HEK293 (cell line): ENCODE results near the gene C2orf80.

Experiments
- SP3 ChIP-seq: fragments of 450-650 bp; formaldehyde crosslinking; IDR thresholded peaks from 2 replicates; pipeline ENCODE4 v1.5.1; 2016; ENCODE audit warnings: missing biosample characterization, missing genetic modification characterization
- ZBTB48 ChIP-seq: fragments of 450-650 bp; formaldehyde crosslinking; IDR thresholded peaks from 2 replicates; pipeline ENCODE4 v1.5.1; 2016; ENCODE audit warnings: missing biosample characterization, missing genetic modification characterization
- ZNF221 ChIP-seq: fragments of 450-650 bp; formaldehyde crosslinking; IDR thresholded peaks from 2 replicates; pipeline ENCODE4 v1.5.1; 2017; ENCODE audit warnings: missing biosample characterization, missing genetic modification characterization, borderline replicate concordance
- TF ChIP-seq, protein P1 (sequence below): fragments of 450-650 bp; formaldehyde crosslinking; IDR thresholded peaks from 2 replicates; pipeline ENCODE4 v1.5.1; 2017; ENCODE audit warnings: missing biosample characterization, missing genetic modification characterization
- TF ChIP-seq, protein P2 (sequence below): fragments of 450-650 bp; formaldehyde crosslinking; IDR thresholded peaks from 2 replicates; pipeline ENCODE4 v1.5.1; 2016; ENCODE audit warnings: missing biosample characterization, missing genetic modification characterization

DNA sequence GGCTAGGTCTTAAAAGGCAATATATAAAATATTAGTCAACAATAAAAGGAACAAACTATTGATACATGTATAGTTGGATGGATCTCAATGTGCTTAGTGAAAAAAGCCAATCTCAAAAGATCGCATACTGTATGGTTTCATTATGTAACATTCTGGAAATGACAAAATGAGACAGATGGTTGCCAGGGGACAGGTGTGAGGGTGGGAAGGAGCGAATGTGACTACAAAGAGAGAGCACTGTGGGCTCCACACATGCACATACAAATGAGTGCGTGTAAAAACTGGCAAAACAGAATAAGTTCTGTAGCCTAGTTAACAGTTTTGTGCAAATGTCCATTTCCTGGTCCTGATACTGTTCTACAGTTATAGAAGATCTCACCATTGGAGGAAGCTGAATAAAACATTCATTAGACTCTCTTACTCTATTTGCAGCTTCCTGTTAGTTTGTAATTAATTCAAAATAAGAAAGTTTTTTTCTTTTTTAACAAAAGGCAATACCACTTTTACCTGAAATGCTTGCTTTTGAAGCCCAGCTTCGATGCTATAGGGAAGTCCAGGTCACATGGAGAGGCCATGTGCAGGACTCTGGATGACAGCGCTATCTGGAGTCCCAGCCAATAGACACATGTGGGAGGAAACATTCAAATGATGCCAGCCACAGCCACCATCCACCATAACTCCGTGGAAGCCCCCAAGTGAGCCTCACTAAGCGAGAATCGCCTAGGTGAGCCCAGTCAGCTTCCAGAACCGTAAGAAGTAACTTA is 21.0 kb upstream of the C2orf80 start:
- TF ChIP-seq ZBTB48 (tag by site-specific recombination) (no peak), SP3 (tag by site-specific recombination) (no peak), ZNF221 (tag by site-specific recombination) (no peak)
- TF ChIP-seq, protein P1, sequence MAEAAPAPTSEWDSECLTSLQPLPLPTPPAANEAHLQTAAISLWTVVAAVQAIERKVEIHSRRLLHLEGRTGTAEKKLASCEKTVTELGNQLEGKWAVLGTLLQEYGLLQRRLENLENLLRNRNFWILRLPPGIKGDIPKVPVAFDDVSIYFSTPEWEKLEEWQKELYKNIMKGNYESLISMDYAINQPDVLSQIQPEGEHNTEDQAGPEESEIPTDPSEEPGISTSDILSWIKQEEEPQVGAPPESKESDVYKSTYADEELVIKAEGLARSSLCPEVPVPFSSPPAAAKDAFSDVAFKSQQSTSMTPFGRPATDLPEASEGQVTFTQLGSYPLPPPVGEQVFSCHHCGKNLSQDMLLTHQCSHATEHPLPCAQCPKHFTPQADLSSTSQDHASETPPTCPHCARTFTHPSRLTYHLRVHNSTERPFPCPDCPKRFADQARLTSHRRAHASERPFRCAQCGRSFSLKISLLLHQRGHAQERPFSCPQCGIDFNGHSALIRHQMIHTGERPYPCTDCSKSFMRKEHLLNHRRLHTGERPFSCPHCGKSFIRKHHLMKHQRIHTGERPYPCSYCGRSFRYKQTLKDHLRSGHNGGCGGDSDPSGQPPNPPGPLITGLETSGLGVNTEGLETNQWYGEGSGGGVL (tag by site-specific recombination): no peak
- TF ChIP-seq, protein P2, sequence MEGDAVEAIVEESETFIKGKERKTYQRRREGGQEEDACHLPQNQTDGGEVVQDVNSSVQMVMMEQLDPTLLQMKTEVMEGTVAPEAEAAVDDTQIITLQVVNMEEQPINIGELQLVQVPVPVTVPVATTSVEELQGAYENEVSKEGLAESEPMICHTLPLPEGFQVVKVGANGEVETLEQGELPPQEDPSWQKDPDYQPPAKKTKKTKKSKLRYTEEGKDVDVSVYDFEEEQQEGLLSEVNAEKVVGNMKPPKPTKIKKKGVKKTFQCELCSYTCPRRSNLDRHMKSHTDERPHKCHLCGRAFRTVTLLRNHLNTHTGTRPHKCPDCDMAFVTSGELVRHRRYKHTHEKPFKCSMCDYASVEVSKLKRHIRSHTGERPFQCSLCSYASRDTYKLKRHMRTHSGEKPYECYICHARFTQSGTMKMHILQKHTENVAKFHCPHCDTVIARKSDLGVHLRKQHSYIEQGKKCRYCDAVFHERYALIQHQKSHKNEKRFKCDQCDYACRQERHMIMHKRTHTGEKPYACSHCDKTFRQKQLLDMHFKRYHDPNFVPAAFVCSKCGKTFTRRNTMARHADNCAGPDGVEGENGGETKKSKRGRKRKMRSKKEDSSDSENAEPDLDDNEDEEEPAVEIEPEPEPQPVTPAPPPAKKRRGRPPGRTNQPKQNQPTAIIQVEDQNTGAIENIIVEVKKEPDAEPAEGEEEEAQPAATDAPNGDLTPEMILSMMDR: no peak
